Astrocyte of the spinal cord (primary cell): ENCODE measurements around the gene SEBOX.

Experiments
- DNase-seq: peaks from one replicate; pipeline ENCODE4 v3.0.0; 2011; ENCODE audit warnings: low read depth, low spot score
- H3K4me3 ChIP-seq: 2 replicates; pipeline ENCODE4 v1.5.1; 2011; ENCODE audit warnings: low read depth, mild to moderate bottlenecking, low read length, moderate library complexity
- in situ Hi-C: cut with HindIII; loops from 2 replicates; pipeline ENCODE4 v1.10.0; 2017; ENCODE audit warnings: low sequenced_read_pairs
- TF ChIP-seq, protein P1 (sequence below): IDR thresholded peaks from 2 replicates; pipeline ENCODE4 v1.5.1; 2012; ENCODE audit warnings: low read depth, mild to moderate bottlenecking, low read length, inconsistent platforms

SEBOX gene

DNA sequence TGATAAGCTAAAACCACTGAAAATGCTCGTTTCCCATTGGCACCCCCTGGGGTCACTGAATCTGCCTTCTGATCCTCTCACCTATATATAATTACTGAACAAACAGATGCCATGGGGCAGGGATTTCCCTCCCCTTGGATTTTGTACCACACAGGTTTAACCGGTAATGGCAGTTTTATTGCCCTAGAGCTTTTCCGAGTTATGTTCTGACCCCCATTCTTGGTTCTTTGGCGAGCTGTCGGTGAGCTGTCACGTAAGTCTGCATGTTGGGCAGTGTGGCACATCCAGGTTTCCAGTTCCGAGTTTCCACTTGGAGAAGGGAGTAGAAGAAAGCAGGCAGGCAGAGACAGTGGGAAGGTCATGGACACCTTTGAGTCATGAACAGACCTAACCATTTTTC is 38.9 kb downstream of the SEBOX start:
- no peak for DNase-seq
- H3K4me3 ChIP-seq: no peak overlapping the region
- in situ Hi-C loops: no loop called here
- TF ChIP-seq, protein P1, sequence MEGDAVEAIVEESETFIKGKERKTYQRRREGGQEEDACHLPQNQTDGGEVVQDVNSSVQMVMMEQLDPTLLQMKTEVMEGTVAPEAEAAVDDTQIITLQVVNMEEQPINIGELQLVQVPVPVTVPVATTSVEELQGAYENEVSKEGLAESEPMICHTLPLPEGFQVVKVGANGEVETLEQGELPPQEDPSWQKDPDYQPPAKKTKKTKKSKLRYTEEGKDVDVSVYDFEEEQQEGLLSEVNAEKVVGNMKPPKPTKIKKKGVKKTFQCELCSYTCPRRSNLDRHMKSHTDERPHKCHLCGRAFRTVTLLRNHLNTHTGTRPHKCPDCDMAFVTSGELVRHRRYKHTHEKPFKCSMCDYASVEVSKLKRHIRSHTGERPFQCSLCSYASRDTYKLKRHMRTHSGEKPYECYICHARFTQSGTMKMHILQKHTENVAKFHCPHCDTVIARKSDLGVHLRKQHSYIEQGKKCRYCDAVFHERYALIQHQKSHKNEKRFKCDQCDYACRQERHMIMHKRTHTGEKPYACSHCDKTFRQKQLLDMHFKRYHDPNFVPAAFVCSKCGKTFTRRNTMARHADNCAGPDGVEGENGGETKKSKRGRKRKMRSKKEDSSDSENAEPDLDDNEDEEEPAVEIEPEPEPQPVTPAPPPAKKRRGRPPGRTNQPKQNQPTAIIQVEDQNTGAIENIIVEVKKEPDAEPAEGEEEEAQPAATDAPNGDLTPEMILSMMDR: no peak

DNA sequence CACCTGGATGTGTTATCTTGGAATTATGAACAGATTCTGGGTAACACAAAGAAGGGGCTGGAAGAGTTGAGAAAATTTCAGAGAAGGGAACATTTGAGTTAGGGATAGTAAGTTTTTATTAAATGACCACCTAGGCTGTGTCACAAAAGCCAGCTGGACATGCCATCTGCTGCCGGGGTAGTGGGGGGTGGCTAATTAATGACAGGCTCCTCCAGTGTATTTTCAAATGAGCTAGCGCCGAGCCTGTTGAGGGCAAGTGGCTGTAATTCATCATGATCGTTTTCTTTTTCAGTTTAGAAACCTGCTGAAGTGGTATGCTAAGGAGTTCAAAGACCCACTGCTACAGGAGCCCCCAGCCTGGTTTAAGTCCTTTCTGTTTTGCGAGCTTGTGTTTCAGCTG is 39.8 kb downstream of the SEBOX start:
- in situ Hi-C loops: no loop called here
- TF ChIP-seq, protein P1: no peak
- no peak overlapping the region for H3K4me3 ChIP-seq
- DNase-seq: no peak

DNA sequence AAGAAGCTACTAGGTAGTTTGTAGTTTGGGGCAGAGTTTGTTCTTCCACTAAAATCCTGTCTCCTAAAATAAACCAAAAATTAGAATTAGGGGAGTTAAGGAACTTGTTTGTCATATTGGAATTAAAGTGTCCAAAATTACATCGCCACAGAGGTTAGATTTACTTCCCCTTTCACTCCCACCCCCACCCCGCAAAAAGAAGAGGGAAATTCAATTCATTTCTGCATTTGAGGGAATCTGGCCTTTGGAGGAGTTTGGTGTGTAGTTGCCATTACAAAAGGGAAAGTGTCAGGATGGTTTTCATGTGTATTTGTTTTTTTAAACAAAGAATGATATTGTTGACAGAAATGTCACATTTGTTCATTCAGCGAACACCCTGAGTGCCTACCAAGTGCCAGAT is 40.2 kb downstream of the SEBOX start:
- TF ChIP-seq, protein P1: no peak
- DNase-seq: no peak

DNA sequence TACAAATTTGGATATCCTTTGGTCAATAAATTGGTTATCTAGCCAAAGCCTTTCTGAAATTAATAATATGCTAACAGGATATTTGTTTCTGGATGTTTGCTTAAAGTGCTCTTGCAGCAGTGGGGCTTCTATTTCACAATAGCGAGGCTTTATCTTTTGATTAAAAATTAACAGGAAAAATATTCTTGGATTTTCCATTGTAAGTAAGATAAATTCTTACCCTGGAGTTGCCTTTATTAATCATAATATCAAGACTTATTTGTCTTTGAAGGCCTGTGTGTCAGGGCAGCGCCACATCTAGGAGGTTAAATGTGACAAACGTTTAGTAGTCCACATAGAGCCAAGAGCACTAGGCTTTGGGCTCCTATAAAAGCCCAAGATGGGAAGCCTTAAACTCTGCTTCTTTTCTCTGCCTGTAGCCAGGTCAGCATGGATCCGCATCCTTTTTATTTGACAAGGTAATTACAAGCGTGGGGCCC is 40.7 kb downstream of the SEBOX start:
- no peak overlapping the region for H3K4me3 ChIP-seq
- in situ Hi-C loops: no loop called here
- no peak for DNase-seq
- TF ChIP-seq, protein P1: no peak

More for the DNA sequence above, 40.2 kb downstream of the SEBOX start:
- no peak overlapping the region for H3K4me3 ChIP-seq
- in situ Hi-C loops: no loop called here

DNA sequence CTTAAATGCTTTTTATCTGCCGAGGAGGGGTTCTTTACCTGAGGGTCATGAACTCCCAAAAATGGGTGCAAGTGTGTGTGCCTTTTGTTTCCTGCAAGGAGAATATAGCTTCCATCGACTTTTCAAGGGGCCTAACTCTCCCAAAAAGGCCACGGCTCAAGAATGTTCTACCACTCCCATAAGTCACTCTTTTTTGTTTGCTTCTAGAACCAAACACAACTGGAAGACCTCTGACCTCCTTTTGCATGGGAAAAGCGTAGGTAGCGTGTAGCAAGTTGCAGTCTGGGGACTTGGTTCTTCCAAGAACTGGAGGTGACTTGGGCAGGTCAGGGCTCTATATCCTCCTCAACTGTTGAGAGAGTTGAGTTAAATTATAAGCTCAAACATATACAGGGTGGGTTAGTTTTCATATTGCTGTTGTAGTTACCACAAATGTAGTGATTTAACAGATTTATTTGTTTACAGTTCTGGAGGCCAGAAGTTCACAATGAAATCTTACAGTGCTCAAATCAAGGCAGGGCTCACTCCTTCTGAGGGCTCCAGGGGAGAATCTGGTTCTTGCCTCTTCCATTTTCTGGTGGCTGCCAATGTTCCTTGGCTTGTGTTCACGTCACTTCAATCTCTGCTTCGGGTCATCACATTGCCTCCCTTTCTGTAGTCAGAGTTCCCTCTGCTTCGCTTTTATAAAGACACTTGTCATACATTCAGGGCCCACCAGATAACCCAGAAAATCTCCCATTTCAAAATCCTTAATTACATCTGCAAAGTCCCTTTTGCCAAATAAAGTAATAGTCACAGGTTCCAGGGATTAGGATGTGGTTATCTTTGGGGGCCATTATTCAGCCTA is 44.6 kb downstream of the SEBOX start:
- H3K4me3 ChIP-seq: no peak overlapping the region

DNA sequence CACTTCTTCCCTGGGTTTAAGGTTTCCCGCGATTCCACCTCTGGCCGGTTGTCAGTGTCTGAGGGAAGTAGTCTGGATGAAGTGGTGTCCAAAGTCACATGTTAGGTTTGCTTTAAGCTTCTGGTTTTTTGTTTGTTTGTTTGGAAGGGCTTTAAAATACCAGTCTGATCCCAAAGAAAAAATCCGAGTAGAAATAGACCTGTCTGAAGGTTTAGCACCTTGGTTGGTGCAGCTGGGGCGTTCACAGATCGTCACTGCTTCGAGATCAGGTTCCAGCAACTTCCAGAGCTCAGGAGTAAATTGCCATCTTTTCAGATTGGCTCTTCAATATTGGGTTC is 45.4 kb downstream of the SEBOX start:
- in situ Hi-C loops: no loop called here
- H3K4me3 ChIP-seq: peak overlapping the region; percentile 63
- TF ChIP-seq, protein P1: no peak
- DNase-seq: no peak

More for the DNA sequence above, 44.6 kb downstream of the SEBOX start:
- in situ Hi-C loops: no loop called here
- DNase-seq: no peak
- TF ChIP-seq, protein P1: no peak
